Astrocyte of the spinal cord (primary cell): Measurements from ENCODE around the gene CFAP47.

Experiments
- DNase-seq: peaks from one replicate; pipeline ENCODE4 v3.0.0; 2011; ENCODE audit warnings: low read depth, low spot score
- H3K4me3 ChIP-seq: 2 replicates; pipeline ENCODE4 v1.5.1; 2011; ENCODE audit warnings: low read depth, mild to moderate bottlenecking, low read length, moderate library complexity
- CTCF ChIP-seq: IDR thresholded peaks from 2 replicates; pipeline ENCODE4 v1.5.1; 2012; ENCODE audit warnings: low read depth, mild to moderate bottlenecking, low read length, inconsistent platforms
- in situ Hi-C: cut with HindIII; loops from 2 replicates; pipeline ENCODE4 v1.10.0; 2017; ENCODE audit warnings: low sequenced_read_pairs

Gene CFAP47

DNA sequence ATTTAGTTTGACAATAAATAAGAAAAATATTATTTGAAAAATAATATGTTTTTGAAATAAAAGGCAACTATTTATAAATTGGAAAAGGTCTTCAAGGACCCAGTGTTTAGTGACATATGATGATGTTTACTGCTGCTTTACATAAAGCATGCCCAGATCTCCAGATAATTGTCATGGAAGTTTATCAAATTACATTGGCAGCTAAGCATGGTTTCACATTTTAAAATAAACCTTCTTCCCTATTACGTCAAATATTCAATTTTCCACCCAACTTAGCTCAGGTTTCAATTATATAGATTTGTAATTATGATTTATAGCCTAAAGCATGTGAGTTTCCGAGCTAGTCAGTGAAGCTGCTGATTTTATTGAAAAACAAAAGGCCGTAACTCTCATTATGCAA is 417.2 kb downstream of the CFAP47 start:
- no peak for DNase-seq
- in situ Hi-C loops: no loop called here
- no peak overlapping the region for H3K4me3 ChIP-seq
- no peak for TF ChIP-seq CTCF

GRCh38 chrX:36344301-36344700 is 424.8 kb downstream of the CFAP47 start:
- in situ Hi-C loops: no loop called here
- H3K4me3 ChIP-seq: no peak overlapping the region
- DNase-seq: no peak
- no peak for TF ChIP-seq CTCF

DNA sequence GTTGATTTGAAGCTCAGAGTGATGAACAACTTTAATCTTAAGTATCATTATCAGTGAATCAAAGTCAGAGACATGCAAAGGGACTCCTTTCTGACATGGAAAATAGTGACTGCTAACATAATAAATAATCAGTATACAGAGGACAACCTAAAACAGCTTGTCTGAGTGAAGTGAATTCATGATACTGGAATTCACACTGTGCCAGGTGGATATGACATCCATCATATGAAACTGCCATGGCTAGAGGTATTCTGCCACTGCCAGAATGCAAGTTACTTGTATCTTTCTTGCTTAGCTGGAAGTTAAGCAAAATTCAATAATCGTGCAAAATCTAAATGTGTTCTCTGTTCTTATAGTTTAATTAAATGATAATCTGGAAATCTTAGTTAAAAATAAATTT is 429.0 kb downstream of the CFAP47 start:
- H3K4me3 ChIP-seq: no peak overlapping the region
- no peak for TF ChIP-seq CTCF
- DNase-seq: no peak
- in situ Hi-C loops: no loop called here

- no peak for TF ChIP-seq CTCF
- in situ Hi-C loops: no loop called here
- H3K4me3 ChIP-seq: no peak overlapping the region
- no peak for DNase-seq
Measured at GRCh38 chrX:36357855-36358254, 438.3 kb downstream of the CFAP47 start.

DNA sequence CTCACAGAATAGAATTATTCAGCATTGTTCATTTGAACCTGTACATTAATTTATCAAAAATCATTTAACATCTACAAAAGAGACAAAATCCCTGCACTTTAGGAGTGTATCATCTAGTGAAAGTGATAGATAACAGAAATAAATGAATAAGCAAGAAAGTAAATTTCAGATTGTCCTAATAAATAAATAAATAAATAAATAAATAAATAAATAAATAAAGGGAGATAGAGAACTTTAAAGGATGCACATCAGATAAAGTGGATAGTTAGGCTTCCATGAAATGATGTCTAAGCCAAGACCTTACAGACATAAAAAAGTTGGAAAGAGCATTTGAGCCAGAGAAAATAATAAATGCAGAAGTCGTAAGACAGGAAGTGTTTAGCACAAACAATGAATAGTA is 444.7 kb downstream of the CFAP47 start:
- TF ChIP-seq CTCF: no peak
- no peak for DNase-seq
- in situ Hi-C loops: no loop called here

GRCh38 chrX:36383495-36383894 is 464.0 kb downstream of the CFAP47 start:
- H3K4me3 ChIP-seq: no peak overlapping the region
- TF ChIP-seq CTCF: no peak
- DNase-seq: no peak
- in situ Hi-C loops: no loop called here

More for the DNA sequence above, 444.7 kb downstream of the CFAP47 start:
- no peak overlapping the region for H3K4me3 ChIP-seq

- in situ Hi-C loops: no loop called here
- no peak overlapping the region for H3K4me3 ChIP-seq
Measured at GRCh38 chrX:36388901-36389300, 469.4 kb downstream of the CFAP47 start.

More at GRCh38 chrX:36388901-36389300, 469.4 kb downstream of the CFAP47 start:
- no peak for TF ChIP-seq CTCF
- DNase-seq: no peak
